ENCODE results near the gene KIAA1217.

KIAA1217 gene

DNA sequence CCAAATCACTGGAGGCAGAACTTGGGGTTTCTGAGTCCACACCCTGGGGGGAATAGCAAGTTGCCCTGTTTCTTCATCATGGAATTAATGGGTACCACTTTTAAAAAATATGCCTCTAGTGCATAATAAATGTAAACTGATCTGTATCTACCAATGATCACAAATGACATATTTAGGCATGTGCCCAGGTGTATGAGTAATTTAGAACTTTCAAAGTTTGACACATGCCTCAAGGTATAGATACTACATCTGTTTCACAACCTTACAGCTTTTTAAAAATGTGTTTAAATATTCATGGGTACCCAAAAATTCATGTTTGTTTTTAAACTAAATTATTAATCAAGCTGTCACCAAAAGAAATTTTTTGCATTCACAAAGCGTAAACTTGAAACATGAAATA lies 226.0 kb downstream of the KIAA1217 start:
- TF ChIP-seq SIN3A (IDR thresholded peaks at IDR 0.05; ENCODE audit: borderline replicate concordance, insufficient read depth, low read length): no peak
- no peak for TF ChIP-seq TAF1 (IDR thresholded peaks at IDR 0.05; ENCODE audit: borderline replicate concordance, insufficient read depth, low read length)
- TF ChIP-seq, protein P1, sequence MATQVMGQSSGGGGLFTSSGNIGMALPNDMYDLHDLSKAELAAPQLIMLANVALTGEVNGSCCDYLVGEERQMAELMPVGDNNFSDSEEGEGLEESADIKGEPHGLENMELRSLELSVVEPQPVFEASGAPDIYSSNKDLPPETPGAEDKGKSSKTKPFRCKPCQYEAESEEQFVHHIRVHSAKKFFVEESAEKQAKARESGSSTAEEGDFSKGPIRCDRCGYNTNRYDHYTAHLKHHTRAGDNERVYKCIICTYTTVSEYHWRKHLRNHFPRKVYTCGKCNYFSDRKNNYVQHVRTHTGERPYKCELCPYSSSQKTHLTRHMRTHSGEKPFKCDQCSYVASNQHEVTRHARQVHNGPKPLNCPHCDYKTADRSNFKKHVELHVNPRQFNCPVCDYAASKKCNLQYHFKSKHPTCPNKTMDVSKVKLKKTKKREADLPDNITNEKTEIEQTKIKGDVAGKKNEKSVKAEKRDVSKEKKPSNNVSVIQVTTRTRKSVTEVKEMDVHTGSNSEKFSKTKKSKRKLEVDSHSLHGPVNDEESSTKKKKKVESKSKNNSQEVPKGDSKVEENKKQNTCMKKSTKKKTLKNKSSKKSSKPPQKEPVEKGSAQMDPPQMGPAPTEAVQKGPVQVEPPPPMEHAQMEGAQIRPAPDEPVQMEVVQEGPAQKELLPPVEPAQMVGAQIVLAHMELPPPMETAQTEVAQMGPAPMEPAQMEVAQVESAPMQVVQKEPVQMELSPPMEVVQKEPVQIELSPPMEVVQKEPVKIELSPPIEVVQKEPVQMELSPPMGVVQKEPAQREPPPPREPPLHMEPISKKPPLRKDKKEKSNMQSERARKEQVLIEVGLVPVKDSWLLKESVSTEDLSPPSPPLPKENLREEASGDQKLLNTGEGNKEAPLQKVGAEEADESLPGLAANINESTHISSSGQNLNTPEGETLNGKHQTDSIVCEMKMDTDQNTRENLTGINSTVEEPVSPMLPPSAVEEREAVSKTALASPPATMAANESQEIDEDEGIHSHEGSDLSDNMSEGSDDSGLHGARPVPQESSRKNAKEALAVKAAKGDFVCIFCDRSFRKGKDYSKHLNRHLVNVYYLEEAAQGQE (IDR thresholded peaks at IDR 0.05; ENCODE audit: insufficient read depth in 1 of 2, low read depth in 2 of 2, low read length in 2 of 2): no peak
- TF ChIP-seq FOXP2 (optimal IDR thresholded peaks at IDR 0.05; ENCODE audit: borderline replicate concordance, extremely low read depth, extremely low read length, insufficient read depth): no peak
- TF ChIP-seq POLR2AphosphoS5 (IDR thresholded peaks at IDR 0.05; ENCODE audit: low read depth, low read length): no peak

DNA sequence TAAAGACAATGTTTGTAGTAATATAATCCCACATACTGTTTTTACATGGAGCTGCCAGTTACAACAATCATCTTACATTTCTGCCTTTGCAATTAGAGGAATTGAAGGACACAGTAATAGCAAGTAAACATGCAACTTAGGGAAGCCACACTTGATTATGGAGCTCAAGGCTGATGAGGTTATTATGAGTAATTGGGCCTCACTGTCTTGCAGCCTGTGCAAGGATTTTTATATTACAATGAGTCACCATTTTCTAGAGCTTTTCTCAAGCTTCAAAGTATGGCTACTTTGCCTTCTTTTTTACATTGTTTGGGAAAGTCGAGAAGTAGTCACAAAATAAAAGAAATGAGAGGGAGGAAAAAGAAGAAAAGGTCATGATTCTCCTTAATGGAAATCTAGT lies 226.4 kb downstream of the KIAA1217 start:
- TF ChIP-seq, protein P1 (IDR thresholded peaks at IDR 0.05; ENCODE audit: insufficient read depth in 1 of 2, low read depth in 2 of 2, low read length in 2 of 2): no peak
- TF ChIP-seq TAF1 (IDR thresholded peaks at IDR 0.05; ENCODE audit: borderline replicate concordance, insufficient read depth, low read length): no peak
- TF ChIP-seq SIN3A (IDR thresholded peaks at IDR 0.05; ENCODE audit: borderline replicate concordance, insufficient read depth, low read length): no peak
- TF ChIP-seq FOXP2 (optimal IDR thresholded peaks at IDR 0.05; ENCODE audit: borderline replicate concordance, extremely low read depth, extremely low read length, insufficient read depth): no peak
- TF ChIP-seq POLR2AphosphoS5 (IDR thresholded peaks at IDR 0.05; ENCODE audit: low read depth, low read length): no peak

DNA sequence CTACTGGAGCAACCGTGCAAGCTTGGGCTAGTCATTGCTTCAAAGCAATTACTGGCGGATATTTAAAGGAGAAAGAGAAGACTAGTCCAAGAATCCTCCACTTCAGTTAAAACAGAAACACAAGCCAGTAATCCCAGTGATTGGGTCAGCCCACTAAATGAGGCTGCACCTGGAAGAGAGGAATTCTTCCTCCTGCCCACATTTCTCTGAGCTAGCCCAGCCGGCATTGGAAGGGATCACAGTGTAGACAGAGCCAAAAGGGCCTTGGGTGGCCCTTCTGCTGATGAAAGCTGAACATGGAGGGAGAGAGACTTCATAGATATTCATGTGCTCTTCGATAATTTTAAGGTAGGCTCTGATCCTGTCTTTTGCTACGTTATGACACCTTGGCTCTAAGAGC lies 228.4 kb downstream of the KIAA1217 start:
- TF ChIP-seq POLR2AphosphoS5 (IDR thresholded peaks at IDR 0.05; ENCODE audit: low read depth, low read length): no peak
- TF ChIP-seq FOXP2 (optimal IDR thresholded peaks at IDR 0.05; ENCODE audit: borderline replicate concordance, extremely low read depth, extremely low read length, insufficient read depth): no peak
- no peak for TF ChIP-seq TAF1 (IDR thresholded peaks at IDR 0.05; ENCODE audit: borderline replicate concordance, insufficient read depth, low read length)
- TF ChIP-seq SIN3A (IDR thresholded peaks at IDR 0.05; ENCODE audit: borderline replicate concordance, insufficient read depth, low read length): no peak
- TF ChIP-seq, protein P1 (IDR thresholded peaks at IDR 0.05; ENCODE audit: insufficient read depth in 1 of 2, low read depth in 2 of 2, low read length in 2 of 2): no peak

DNA sequence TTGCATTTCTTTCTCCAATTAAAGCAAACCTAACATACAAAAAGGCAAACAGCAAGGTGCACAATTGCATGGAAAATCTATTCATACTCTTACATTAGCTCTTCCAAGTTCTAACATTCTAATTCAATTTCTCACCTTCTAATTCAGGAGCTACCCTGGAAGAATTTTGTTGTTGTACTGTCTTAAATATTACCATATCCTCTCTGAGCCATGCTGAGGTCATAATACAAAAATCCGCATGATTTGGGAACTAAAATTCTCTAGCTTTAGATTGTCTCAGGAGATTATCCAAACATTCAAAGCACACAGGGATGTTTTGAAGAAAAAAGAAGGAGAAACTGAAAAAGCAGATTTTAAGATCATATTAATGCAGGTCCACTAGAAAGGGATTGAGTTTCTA lies 229.9 kb downstream of the KIAA1217 start:
- no peak for TF ChIP-seq POLR2AphosphoS5 (IDR thresholded peaks at IDR 0.05; ENCODE audit: low read depth, low read length)

DNA sequence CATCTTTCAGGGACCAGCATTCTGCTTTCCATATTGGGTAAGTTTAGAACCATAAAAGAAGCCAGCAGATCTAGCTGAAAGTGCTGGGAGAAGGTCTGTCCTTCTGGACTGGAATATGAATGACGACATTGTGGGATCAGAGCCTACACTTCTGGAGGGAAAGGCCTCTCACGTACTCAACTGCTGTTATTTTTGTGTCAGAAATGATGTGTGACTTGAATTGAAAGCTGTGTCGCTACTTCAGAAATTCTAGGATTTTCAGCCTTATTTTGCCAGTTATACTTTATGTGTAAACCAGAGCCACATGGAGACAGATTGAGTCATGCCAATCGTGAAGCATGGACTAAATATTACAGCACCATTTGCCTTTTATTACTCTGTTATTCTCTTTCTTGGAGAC lies 231.0 kb downstream of the KIAA1217 start:
- no peak for TF ChIP-seq SIN3A (IDR thresholded peaks at IDR 0.05; ENCODE audit: borderline replicate concordance, insufficient read depth, low read length)
- no peak for TF ChIP-seq FOXP2 (optimal IDR thresholded peaks at IDR 0.05; ENCODE audit: borderline replicate concordance, extremely low read depth, extremely low read length, insufficient read depth)
- TF ChIP-seq TAF1 (IDR thresholded peaks at IDR 0.05; ENCODE audit: borderline replicate concordance, insufficient read depth, low read length): no peak
- TF ChIP-seq POLR2AphosphoS5 (IDR thresholded peaks at IDR 0.05; ENCODE audit: low read depth, low read length): no peak
- TF ChIP-seq, protein P1 (IDR thresholded peaks at IDR 0.05; ENCODE audit: insufficient read depth in 1 of 2, low read depth in 2 of 2, low read length in 2 of 2): no peak

Data from PFSK-1 (cell line).